Sigmoid colon (tissue), 4 donors: Measurements from ENCODE around the gene POLN.

ENCODE experiments used
- EP300 ChIP-seq, 4 donors: sonication (generic); formaldehyde crosslinking; IDR thresholded peaks; one replicate each; pipeline ENCODE4 v1.6.1; 2017; ENCODE audit warnings: antibody characterized with exemption in 4 of 4
- POLR2A ChIP-seq, 2 donors: fragments of 450-650 bp; IDR thresholded peaks; one replicate each; pipeline ENCODE4 v1.6.1; 2016; ENCODE audit warnings: antibody characterized with exemption in 2 of 2, mild to moderate bottlenecking in 2 of 2, moderate library complexity in 2 of 2
- POLR2AphosphoS5 ChIP-seq, 4 donors: sonication (generic); formaldehyde crosslinking; IDR thresholded peaks; one replicate each; pipeline ENCODE4 v1.6.1; 2017; ENCODE audit warnings: antibody characterized with exemption in 4 of 4
- TF ChIP-seq, protein P1 (sequence below), 4 experiments: fragments of 450-650 bp in 3 of 4; fragments of 200-600 bp in 1 of 4; IDR thresholded peaks; one replicate each; pipeline ENCODE4 v1.5.1; 2016 to 2019; ENCODE audit warnings: antibody characterized with exemption in 4 of 4, mild to moderate bottlenecking in 3 of 4, moderate library complexity in 2 of 4

DNA sequence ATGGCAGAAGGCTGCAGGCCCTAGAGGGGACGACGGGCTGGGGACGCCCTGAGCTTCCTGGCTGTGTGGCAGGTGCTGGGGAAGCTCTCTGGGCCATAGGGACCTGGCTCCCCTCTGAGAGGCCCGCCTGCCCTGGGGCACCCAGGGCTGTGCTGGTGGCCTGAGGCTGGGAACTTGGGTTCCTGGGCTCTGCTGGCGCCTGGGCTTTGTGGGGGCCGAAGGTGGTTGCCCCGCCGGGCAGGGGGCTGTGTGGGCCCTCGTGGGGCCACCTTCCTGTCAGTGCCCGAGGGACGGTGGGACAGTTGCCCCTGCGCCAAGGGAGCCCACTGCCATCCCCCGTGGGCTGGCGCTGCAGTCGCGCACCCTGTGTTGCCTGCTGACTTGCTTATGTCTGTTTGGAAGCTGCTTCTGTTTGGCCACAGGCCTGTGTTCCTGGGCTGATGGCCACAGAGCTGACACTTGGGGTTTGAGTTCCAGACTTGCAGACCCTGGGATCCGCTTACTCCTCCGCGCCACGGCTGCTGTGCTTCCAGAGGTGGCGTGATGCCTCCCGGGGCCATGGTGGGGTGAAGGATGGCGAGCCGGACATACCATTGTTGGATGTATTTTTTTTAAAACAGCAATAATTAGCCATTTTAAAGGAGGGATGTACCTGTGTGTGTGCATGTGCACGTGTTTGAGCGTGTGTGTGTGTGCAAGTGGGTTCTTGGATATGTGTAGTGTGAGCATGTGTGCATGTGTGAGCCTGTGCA is 174.3 kb downstream of the POLN start:
- TF ChIP-seq, protein P1, sequence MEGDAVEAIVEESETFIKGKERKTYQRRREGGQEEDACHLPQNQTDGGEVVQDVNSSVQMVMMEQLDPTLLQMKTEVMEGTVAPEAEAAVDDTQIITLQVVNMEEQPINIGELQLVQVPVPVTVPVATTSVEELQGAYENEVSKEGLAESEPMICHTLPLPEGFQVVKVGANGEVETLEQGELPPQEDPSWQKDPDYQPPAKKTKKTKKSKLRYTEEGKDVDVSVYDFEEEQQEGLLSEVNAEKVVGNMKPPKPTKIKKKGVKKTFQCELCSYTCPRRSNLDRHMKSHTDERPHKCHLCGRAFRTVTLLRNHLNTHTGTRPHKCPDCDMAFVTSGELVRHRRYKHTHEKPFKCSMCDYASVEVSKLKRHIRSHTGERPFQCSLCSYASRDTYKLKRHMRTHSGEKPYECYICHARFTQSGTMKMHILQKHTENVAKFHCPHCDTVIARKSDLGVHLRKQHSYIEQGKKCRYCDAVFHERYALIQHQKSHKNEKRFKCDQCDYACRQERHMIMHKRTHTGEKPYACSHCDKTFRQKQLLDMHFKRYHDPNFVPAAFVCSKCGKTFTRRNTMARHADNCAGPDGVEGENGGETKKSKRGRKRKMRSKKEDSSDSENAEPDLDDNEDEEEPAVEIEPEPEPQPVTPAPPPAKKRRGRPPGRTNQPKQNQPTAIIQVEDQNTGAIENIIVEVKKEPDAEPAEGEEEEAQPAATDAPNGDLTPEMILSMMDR (IDR thresholded peaks at IDR 0.05): no peak
- TF ChIP-seq POLR2A (IDR thresholded peaks at IDR 0.05): no peak
- TF ChIP-seq POLR2AphosphoS5 (IDR thresholded peaks at IDR 0.05): no peak
- TF ChIP-seq EP300 (IDR thresholded peaks at IDR 0.05): no peak
